C4-2B (cell line): ENCODE data around the gene HAGHL.

Experiments used
- ZFX ChIP-seq: fragments of 450-650 bp; IDR thresholded peaks from 2 replicates; pipeline ENCODE4 v1.6.1; 2017
- TF ChIP-seq, protein P1 (sequence below): fragments of 450-650 bp; conservative IDR thresholded peaks from 2 replicates; pipeline ENCODE4 v1.5.1; 2017; ENCODE audit warnings: mild to moderate bottlenecking

DNA sequence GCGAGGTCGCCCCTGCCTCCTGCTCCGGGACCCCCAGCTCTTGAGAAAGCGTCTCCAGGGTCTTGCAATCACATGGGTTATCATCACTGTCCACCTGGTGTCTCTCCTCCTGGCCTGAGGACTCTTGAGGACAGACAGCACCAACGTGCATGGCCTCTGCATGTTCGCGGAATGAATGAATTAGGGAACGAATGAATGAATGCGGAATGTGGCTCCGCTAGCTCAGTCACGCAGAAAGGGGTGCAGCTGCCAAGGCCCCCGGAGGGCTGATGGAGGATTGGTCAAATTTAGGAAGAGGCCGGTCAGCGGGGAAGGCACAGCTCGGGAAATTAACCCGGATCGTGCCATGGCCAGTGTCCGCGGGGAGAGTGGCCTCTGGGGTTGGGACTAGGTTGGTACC lies 24.6 kb upstream of the HAGHL start:
- TF ChIP-seq, protein P1, sequence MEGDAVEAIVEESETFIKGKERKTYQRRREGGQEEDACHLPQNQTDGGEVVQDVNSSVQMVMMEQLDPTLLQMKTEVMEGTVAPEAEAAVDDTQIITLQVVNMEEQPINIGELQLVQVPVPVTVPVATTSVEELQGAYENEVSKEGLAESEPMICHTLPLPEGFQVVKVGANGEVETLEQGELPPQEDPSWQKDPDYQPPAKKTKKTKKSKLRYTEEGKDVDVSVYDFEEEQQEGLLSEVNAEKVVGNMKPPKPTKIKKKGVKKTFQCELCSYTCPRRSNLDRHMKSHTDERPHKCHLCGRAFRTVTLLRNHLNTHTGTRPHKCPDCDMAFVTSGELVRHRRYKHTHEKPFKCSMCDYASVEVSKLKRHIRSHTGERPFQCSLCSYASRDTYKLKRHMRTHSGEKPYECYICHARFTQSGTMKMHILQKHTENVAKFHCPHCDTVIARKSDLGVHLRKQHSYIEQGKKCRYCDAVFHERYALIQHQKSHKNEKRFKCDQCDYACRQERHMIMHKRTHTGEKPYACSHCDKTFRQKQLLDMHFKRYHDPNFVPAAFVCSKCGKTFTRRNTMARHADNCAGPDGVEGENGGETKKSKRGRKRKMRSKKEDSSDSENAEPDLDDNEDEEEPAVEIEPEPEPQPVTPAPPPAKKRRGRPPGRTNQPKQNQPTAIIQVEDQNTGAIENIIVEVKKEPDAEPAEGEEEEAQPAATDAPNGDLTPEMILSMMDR, result no peak
- TF ChIP-seq ZFX, result no peak
